ENCODE measurements around the gene GPR161. TPM values are rescaled to one million over a fixed set of nuclear protein-coding genes. Genes with fewer than 3 reads are reported as not detected.
A peak's percentile ranks its signal among the peaks of the same experiment; 100 is the strongest.

Gene GPR161
- total and polyA plus RNA-seq, 2 experiments from 2014 or later: 7.9 to 11.6 TPM

DNA sequence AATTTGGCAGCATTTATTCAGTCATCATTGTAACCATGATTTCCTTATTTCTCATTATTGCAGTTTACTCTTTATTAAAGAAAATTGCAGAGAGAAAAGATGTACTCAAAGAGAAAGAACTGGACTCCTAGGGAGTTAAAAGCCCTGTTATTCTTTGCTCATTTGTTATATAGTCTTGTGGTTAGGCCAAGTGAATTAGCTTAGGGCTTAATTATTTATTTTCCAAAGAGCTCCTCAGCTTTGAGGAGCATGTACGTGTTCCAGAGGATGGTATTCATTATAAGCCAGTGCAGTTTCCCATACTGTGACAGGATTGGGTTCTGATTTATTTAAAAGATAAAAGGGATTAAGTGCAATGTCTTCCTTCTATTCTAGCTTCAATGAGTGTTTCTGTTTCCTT lies 86.4 kb downstream of the GPR161 start:
- H3K27ac Mint-ChIP-seq: 0 out of 2 replicates have a peak overlapping the region, but pooled peaks have one; percentile 48
- no peak for ATAC-seq
- no peaks in the 10 kb centered on the region for H3K9me3 Mint-ChIP-seq

More for the DNA sequence above, 86.4 kb downstream of the GPR161 start:
- Histone ChIP-seq H3K27ac (ENCODE audit: low read depth) (no peak overlapping the region), H3K9me2 (ENCODE audit: insufficient read depth) (no peaks in the 10 kb centered on the region), H3K79me2 (replicated peaks; ENCODE audit: insufficient read depth) (no peaks in the 10 kb centered on the region), H3K4me2 (no peak overlapping the region), H3K4me1 (ENCODE audit: insufficient read depth) (no peaks in the 10 kb centered on the region), H4K20me1 (replicated peaks; ENCODE audit: insufficient read depth) (0 out of 2 replicates have a peak, but pooled peaks cover 3% of the 10 kb centered on the region), H3K4me3 (no peak overlapping the region), H3F3A (replicated peaks; ENCODE audit: low read depth) (no peaks in the 10 kb centered on the region), H3K36me3 (ENCODE audit: insufficient read depth) (0 out of 2 replicates have a peak, but pooled peaks cover 4% of the 10 kb centered on the region), H2AFZ (no peak overlapping the region), H3K27me3 (ENCODE audit: insufficient read depth) (no peaks in the 10 kb centered on the region)
- Mint-ChIP-seq H3K4me1 (no peaks in the 10 kb centered on the region), H3K4me3 (no peak overlapping the region), H3K27me3 (ENCODE audit: insufficient read depth, low read depth, poor library complexity) (peaks cover 2% of the 10 kb centered on the region), H3K36me3 (ENCODE audit: low read depth) (no peaks in the 10 kb centered on the region)
- TF ChIP-seq POLR2AphosphoS5 (IDR thresholded peaks at IDR 0.05; ENCODE audit: low read depth): no peak
- TF ChIP-seq, protein P1, sequence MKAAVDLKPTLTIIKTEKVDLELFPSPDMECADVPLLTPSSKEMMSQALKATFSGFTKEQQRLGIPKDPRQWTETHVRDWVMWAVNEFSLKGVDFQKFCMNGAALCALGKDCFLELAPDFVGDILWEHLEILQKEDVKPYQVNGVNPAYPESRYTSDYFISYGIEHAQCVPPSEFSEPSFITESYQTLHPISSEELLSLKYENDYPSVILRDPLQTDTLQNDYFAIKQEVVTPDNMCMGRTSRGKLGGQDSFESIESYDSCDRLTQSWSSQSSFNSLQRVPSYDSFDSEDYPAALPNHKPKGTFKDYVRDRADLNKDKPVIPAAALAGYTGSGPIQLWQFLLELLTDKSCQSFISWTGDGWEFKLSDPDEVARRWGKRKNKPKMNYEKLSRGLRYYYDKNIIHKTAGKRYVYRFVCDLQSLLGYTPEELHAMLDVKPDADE (IDR thresholded peaks at IDR 0.05): no peak
- TF ChIP-seq, protein P2, sequence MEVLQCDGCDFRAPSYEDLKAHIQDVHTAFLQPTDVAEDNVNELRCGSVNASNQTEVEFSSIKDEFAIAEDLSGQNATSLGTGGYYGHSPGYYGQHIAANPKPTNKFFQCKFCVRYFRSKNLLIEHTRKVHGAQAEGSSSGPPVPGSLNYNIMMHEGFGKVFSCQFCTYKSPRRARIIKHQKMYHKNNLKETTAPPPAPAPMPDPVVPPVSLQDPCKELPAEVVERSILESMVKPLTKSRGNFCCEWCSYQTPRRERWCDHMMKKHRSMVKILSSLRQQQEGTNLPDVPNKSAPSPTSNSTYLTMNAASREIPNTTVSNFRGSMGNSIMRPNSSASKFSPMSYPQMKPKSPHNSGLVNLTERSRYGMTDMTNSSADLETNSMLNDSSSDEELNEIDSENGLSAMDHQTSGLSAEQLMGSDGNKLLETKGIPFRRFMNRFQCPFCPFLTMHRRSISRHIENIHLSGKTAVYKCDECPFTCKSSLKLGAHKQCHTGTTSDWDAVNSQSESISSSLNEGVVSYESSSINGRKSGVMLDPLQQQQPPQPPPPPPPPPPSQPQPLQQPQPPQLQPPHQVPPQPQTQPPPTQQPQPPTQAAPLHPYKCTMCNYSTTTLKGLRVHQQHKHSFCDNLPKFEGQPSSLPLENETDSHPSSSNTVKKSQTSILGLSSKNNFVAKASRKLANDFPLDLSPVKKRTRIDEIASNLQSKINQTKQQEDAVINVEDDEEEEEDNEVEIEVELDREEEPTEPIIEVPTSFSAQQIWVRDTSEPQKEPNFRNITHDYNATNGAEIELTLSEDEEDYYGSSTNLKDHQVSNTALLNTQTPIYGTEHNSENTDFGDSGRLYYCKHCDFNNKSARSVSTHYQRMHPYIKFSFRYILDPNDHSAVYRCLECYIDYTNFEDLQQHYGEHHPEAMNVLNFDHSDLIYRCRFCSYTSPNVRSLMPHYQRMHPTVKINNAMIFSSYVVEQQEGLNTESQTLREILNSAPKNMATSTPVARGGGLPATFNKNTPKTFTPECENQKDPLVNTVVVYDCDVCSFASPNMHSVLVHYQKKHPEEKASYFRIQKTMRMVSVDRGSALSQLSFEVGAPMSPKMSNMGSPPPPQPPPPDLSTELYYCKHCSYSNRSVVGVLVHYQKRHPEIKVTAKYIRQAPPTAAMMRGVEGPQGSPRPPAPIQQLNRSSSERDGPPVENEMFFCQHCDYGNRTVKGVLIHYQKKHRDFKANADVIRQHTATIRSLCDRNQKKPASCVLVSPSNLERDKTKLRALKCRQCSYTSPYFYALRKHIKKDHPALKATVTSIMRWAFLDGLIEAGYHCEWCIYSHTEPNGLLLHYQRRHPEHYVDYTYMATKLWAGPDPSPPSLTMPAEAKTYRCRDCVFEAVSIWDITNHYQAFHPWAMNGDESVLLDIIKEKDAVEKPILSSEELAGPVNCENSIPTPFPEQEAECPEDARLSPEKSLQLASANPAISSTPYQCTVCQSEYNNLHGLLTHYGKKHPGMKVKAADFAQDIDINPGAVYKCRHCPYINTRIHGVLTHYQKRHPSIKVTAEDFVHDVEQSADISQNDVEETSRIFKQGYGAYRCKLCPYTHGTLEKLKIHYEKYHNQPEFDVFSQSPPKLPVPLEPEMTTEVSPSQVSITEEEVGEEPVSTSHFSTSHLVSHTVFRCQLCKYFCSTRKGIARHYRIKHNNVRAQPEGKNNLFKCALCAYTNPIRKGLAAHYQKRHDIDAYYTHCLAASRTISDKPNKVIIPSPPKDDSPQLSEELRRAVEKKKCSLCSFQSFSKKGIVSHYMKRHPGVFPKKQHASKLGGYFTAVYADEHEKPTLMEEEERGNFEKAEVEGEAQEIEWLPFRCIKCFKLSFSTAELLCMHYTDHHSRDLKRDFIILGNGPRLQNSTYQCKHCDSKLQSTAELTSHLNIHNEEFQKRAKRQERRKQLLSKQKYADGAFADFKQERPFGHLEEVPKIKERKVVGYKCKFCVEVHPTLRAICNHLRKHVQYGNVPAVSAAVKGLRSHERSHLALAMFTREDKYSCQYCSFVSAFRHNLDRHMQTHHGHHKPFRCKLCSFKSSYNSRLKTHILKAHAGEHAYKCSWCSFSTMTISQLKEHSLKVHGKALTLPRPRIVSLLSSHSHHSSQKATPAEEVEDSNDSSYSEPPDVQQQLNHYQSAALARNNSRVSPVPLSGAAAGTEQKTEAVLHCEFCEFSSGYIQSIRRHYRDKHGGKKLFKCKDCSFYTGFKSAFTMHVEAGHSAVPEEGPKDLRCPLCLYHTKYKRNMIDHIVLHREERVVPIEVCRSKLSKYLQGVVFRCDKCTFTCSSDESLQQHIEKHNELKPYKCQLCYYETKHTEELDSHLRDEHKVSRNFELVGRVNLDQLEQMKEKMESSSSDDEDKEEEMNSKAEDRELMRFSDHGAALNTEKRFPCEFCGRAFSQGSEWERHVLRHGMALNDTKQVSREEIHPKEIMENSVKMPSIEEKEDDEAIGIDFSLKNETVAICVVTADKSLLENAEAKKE (CRISPR knock-in tag; IDR thresholded peaks at IDR 0.05): no peak
- no peak for TF ChIP-seq ZNF331 (CRISPR knock-in tag; IDR thresholded peaks at IDR 0.05; ENCODE audit: low read depth)
- DNase-seq (ENCODE audit: low spot score): no peak
